ENCODE data around the gene NKAPL.

DNA sequence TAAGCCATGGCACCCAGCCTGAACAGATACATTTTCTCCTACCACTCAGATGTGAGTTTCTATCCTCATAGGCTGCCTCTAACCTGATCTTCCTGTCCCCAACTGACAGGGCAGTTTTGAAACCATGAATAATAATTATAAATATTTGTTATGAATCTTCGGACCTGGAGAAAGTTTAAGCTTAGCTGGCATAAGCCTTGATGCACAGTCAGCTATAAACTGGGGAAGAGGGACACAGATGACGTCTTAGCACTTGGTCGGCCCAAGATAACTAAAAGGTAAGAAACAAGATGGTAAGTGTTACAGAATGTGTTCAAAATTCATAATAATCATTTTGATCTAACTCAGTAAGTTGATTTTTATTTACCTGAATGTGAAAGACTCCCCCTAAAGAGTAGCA lies 15.2 kb upstream of the NKAPL start:
- no peak for TF ChIP-seq POLR2AphosphoS5 (IDR thresholded peaks at IDR 0.05; ENCODE audit: low read length)
- no peak for TF ChIP-seq JUNB (IDR thresholded peaks at IDR 0.05)
- TF ChIP-seq PAX8 (IDR thresholded peaks at IDR 0.05), result no peak
- TF ChIP-seq CTCF (IDR thresholded peaks at IDR 0.05 in 2 of 3, conservative IDR thresholded peaks at IDR 0.05 in 1 of 3; ENCODE audit: control insufficient read depth in 2 of 3, extremely low read depth in 1 of 3, insufficient read depth in 1 of 3, low read depth in 3 of 3, low read length in 3 of 3), result no peak
- TF ChIP-seq USF2 (IDR thresholded peaks at IDR 0.05; ENCODE audit: borderline replicate concordance, low read depth, low read length), result no peak
- TF ChIP-seq BCL11A (IDR thresholded peaks at IDR 0.05; ENCODE audit: low read depth, low read length), result no peak
- TF ChIP-seq CREB1 (IDR thresholded peaks at IDR 0.05; ENCODE audit: low read depth), result no peak
- TF ChIP-seq IRF4 (IDR thresholded peaks at IDR 0.05; ENCODE audit: low read depth, low read length), result no peak
- TF ChIP-seq, protein P1, sequence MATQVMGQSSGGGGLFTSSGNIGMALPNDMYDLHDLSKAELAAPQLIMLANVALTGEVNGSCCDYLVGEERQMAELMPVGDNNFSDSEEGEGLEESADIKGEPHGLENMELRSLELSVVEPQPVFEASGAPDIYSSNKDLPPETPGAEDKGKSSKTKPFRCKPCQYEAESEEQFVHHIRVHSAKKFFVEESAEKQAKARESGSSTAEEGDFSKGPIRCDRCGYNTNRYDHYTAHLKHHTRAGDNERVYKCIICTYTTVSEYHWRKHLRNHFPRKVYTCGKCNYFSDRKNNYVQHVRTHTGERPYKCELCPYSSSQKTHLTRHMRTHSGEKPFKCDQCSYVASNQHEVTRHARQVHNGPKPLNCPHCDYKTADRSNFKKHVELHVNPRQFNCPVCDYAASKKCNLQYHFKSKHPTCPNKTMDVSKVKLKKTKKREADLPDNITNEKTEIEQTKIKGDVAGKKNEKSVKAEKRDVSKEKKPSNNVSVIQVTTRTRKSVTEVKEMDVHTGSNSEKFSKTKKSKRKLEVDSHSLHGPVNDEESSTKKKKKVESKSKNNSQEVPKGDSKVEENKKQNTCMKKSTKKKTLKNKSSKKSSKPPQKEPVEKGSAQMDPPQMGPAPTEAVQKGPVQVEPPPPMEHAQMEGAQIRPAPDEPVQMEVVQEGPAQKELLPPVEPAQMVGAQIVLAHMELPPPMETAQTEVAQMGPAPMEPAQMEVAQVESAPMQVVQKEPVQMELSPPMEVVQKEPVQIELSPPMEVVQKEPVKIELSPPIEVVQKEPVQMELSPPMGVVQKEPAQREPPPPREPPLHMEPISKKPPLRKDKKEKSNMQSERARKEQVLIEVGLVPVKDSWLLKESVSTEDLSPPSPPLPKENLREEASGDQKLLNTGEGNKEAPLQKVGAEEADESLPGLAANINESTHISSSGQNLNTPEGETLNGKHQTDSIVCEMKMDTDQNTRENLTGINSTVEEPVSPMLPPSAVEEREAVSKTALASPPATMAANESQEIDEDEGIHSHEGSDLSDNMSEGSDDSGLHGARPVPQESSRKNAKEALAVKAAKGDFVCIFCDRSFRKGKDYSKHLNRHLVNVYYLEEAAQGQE (IDR thresholded peaks at IDR 0.05; ENCODE audit: low read depth, low read length), result no peak
- TF ChIP-seq NRF1 (conservative IDR thresholded peaks at IDR 0.05; ENCODE audit: low read depth, low read length), result no peak
- no peak for TF ChIP-seq NBN (IDR thresholded peaks at IDR 0.05)
- TF ChIP-seq, protein P2, sequence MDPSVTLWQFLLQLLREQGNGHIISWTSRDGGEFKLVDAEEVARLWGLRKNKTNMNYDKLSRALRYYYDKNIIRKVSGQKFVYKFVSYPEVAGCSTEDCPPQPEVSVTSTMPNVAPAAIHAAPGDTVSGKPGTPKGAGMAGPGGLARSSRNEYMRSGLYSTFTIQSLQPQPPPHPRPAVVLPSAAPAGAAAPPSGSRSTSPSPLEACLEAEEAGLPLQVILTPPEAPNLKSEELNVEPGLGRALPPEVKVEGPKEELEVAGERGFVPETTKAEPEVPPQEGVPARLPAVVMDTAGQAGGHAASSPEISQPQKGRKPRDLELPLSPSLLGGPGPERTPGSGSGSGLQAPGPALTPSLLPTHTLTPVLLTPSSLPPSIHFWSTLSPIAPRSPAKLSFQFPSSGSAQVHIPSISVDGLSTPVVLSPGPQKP (IDR thresholded peaks at IDR 0.05; ENCODE audit: low read depth, low read length), result no peak
- no peak for TF ChIP-seq RCOR1 (conservative IDR thresholded peaks at IDR 0.05; ENCODE audit: low read depth, low read length)
